ENCODE data around the gene EPC2.
"Not testable (repeated sequence)": the region's sequence is repeated elsewhere in the genome, so short reads cannot be mapped to it uniquely, and the experiment has no call there.

EPC2 gene

GRCh38 chr2:148678302-148679179 lies 34.0 kb downstream of the EPC2 start:
- DNase-seq: not testable (repeated sequence)

DNA sequence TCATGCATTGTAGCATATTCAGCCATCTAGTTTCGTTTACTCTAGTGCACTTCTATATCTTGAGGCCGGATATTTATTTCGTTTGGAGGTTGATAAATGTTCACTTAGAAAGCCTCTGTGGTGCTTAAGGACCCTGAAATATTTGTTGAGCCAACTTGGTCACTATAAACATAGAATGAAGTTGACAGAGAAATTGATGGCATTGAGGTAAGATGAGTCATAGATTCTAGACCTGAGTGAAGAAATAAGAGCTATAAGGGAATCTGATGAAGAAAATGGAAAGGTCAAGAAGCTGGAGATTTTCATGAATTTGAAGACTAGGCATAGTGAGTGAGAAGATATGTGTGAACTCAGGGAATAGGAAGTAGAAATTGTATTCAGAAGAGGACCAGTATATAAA lies 35.9 kb downstream of the EPC2 start:
- DNase-seq: no peak

DNA sequence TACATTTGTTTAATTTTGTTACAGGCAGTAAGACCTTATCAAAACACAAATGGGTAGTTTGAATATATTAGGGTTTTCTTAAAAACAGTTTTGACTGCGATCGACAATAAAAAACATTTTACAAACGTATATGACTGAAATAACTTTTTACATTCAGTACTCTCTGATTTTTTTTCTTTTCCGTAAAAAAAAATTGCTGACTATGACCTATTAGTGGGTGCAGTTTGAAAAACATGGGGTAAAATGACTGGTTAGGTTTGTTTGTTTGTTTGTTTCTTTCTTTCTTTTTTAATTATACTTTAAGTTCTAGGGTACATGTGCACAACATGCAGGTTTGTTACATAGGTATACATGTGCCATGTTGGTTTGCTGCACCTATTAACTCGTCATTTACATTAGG lies 36.9 kb downstream of the EPC2 start:
- DNase-seq: no peak

DNA sequence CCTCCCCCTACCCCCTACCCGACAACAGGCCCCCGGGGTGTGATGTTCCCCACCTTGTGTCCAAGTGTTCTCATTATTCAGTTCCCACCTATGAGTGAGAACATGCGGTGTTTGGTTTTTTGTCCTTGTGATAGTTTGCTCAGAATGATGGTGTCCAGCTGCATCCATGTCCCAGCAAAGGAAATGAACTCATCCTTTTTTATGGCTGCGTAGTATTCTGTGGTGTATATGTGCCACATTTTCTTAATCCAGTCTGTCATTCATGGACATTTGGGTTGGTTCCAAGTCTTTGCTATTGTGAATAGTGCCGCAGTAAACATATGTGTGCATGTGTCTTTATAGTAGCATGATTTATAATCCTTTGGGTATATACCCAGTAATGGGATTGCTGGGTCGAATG lies 37.3 kb downstream of the EPC2 start:
- not testable (repeated sequence) for DNase-seq

GRCh38 chr2:148684507-148684906 lies 40.0 kb downstream of the EPC2 start:
- DNase-seq: no peak

DNA sequence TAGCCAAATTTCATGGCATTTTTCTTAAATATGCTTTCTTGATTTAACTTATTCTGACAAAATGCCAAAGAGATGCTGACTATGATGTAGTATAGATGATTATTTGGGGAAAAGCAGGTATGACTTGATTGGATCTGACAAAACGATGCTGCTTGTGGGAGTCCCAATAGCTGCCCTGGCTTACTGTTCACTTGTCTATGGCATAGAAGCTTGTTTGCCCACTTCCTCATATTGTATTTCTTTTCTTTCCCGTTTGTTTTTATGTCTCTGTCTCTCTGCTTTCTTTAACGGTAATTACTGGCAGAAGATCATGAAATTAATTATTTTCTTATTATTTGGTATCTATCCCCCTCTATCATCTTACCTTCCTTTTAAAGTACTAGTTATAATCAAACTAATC lies 43.0 kb downstream of the EPC2 start:
- DNase-seq: no peak

GRCh38 chr2:148688011-148688410 lies 43.5 kb downstream of the EPC2 start:
- not testable (repeated sequence) for DNase-seq

DNA sequence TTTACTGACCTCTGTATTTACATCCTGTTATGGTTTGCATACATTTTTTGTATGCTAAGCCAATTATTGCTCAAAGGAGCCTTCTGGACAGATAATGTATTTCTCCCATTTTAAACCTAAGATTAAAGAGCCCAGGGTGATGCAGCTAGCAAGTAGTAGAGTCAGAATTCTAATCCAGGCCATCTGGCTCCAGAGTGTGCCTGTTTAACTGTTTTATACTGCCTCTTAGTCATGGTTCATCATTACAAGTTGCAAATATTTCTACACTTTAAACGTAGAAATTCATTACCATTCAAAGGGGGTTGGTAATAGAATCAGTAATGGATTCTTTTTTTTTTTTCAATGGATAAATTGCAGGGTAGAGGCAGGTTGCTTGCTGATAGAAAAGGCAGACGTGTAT lies 52.4 kb downstream of the EPC2 start:
- DNase-seq: no peak

- DNase-seq: no peak
These were observed 55.3 kb downstream of the EPC2 start for GRCh38 chr2:148699830-148700229.

- DNase-seq: no peak
These were observed 56.5 kb downstream of the EPC2 start for GRCh38 chr2:148701039-148701438.

GRCh38 chr2:148701877-148702276 lies 57.3 kb downstream of the EPC2 start:
- no peak for DNase-seq

DNA sequence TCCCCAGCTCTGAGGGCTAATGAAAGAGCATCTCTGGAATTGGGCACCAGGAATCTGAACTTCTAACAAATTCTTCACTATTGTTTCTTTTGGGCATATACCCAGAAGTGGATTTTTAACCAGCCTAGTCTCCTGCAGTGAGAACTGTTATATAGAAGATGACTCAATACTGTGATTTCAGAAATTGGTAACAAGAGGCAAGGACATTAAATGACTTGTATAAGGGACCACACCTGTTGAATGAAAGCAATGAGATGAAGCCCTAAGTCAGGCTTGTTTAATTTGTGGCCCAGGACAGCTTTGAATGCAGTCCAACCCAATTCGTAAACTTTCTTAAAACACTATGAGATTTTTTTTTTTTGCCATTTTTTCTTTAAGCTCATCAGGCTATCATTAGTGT lies 57.9 kb downstream of the EPC2 start:
- DNase-seq: no peak

GRCh38 chr2:148704247-148704646 lies 59.7 kb downstream of the EPC2 start:
- no peak for DNase-seq

- no peak for DNase-seq
These were observed 71.9 kb downstream of the EPC2 start for GRCh38 chr2:148716378-148716920.

- no peak for DNase-seq
These were observed 73.5 kb downstream of the EPC2 start for GRCh38 chr2:148718039-148718438.

DNA sequence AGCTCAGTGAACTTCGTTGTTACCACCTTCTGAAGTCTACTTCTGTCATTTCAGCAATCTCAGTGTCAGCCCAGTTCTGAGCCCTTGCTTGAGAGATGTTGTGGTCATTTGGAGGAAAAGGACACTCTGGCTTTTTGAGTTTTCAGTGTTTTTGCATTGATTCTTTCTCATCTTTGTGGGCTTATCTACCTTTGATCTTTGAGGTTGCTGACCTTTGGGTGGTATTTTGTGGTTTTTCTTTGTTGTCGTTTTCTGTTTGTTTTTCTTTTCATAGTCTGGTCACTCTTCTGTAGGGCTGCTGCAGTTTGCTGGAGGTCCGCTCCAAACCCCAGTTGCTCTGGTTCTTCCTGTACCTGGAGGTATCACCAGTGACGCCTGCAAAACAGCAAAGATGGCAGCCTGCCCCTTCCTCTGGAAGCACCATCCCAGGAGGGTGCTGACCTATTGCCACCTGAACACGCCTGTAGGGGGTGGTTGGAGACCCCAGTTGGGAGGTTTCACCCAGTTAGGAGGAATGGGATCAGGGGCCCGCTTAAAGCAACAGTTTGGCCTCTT lies 74.7 kb downstream of the EPC2 start:
- DNase-seq: no peak

GRCh38 chr2:148719941-148720436 lies 75.4 kb downstream of the EPC2 start:
- DNase-seq: no peak

- no peak for DNase-seq
These were observed 76.0 kb downstream of the EPC2 start for GRCh38 chr2:148720501-148721001.

DNA sequence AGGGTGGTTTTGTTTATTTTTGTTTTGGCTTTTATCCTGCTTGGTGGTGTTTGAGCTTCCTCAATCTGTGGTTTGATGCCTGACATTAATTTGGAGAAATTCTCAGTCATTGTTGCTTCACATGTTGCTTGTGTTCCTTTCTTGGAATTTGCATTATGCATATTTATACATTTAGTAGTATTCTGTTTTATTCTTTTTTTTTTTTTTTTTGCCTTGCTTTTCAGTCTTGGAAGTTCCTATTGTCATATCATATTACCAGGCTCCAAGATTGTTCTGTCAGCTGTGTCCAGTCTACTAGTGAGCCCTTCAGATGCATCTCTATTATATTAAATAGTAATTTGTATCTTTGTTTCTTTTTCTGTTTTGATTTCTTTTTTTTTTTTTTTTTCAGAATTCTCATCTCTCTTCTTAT lies 77.0 kb downstream of the EPC2 start:
- no peak for DNase-seq

DNA sequence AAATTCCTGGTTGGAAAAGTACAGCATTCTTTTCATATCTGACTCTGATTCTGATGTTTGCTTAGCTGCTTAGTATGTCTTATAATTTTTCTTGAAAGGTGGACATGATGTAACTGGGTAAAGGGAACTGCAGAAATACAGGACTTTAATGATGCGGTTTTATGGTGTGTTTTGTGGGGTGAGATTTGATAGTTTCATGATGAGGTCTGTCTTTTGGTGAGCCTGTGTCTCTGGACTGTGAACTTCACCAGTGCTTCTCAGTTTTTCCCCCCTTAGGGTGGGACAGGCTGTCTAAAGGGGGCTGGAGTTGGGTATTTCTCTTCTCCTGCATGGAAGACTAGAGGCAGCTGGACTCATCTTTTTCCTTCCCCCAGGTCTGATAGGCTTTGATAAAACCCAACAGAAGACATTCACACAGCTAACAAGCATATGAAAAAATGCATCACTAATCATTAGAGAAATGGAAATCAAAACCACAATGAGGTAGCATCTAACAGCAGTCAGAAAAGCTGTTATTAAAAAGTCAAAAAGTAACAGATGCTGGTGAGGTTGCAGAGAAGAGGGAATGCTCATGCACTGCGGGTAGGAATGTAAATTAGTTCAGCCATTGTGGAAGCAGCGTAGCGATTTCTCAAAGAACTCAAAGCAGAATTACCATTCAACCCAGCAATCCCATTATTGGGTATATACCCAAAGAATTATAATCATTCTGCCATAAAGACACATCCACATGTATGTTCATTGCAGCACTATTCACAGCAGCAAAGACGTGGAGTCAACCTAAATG lies 77.6 kb downstream of the EPC2 start:
- DNase-seq: no peak

- DNase-seq: no peak
These were observed 81.0 kb downstream of the EPC2 start for GRCh38 chr2:148725564-148725963.

DNA sequence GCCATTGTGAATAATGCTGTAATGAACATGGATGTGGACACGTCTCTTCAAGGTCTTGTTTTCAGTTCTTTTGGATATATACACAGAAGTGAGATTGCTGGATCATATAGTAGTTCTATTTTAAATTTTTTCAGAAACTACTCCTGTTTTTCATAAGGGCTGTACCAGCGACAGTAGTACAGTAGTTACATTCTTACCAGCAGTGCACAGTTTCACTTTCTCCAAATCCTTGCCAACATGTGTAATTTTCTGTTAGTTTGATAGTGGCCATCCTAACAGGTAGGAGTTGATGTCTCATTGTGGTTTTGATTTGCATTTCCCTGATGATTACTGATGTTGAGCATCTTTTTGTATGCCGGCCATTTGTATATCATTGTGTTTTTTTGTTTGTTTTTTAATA lies 81.7 kb downstream of the EPC2 start:
- no peak for DNase-seq

- no peak for DNase-seq
These were observed 85.5 kb downstream of the EPC2 start for GRCh38 chr2:148730085-148730484.
